GM19324 (cell line): ENCODE measurements around the gene AMZ2.
"Not testable (repeated sequence)": the region's sequence is repeated elsewhere in the genome, so short reads cannot be mapped to it uniquely, and the experiment has no call there.

Source experiments
- ATAC-seq: cut with Tn5 transposase; IDR thresholded peaks from one replicate; pipeline ENCODE4 v1.9.1; 2021; ENCODE audit warnings: mild to moderate bottlenecking, moderate library complexity; ENCODE audit not compliant: unreplicated experiment, low FRiP score

Gene AMZ2

DNA sequence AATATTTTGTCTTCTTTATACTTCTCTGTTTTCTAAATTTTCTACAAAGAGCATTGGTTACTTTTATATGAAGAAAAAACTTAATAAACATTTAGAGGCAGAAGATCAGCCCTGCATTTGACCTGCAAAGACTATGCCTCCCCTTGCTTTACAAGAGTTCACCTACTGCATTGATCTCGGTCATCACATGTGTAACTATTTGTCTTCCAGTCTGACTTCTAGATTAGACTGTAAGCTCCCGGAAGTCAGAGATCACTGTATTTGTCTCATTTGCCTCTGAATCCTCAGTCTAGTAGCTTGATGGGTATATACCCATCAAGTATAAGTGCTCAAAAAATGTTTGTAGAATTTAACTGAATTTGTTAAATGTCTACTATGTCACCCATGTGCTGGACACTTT is 27.7 kb upstream of the AMZ2 start:
- not testable (repeated sequence) for ATAC-seq

DNA sequence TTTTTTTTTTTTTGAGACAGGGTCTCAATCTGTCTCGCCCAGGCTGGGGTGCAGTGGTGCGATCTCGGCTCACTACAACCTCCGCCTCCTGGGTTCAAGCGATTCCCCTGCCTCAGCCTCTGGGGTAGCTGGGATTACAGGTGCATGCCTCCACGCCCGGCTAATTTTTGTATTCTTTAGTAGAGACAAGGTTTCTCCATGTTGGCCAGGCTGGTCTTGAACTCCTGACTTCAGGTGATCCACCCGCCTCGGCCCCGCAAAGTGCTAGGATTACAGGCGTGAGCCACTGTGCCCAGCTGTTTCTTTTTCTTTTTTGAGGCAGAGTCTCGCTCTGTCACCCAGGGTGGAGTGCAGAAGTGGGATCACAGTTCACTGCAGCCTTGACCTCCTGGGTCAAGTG is 27.1 kb upstream of the AMZ2 start:
- ATAC-seq = not testable (repeated sequence)

DNA sequence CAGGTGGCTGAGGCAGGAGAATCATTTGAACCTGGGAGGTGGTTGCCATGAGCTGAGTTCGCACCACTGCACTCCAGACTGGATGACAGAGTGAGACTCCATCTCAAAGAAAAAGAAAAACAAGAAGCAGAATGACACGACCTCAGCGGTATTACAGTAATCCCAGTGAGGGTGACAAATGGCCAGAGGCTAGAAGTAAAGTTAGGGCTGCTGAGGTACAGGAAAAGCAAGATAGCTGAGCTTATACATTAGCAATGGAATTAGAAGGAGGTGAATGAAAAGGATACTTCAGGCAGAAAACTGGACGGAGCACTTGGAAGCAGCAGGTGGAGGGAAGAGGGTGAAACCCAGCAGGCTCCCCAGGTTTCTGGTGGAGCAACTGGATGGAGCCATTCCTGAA is 26.1 kb upstream of the AMZ2 start:
- ATAC-seq = no peak

DNA sequence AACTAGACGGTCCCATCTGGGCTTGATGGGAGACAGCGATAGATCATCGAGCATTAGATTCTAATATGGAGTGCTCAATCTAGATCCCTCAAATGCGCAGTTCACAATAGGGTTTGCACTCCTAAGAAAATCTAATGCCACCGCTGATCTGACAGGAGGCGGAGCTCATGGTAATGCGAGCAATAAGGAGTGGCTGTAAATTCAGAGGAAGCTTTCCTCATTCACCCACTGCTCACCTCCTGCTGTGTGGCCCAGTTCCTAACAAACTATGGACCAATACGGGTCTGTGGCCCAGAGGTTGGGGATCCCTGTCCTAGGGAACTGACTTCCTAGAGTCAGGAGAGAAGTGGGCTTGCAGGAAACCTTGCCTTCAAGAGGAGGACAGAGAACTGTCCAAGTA is 25.2 kb upstream of the AMZ2 start:
- no peak for ATAC-seq

DNA sequence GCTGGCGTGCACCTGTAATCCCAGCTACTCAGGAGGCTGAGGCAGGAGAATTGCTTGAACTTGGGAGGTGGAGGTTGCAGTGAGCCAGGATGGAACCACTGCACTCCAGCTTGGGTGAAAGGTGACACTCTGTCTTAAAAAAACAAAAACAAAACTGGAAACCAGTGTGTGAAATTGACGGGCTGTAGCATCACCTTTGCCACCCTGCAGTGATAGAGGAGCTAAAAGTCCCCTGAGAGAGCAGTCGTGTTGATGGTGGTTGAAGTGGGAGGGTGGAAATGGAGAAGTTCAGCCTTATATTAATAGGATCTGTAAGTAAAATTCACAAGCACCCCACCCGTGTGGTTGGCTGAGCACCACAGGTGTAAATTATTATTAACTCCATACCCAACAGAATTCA is 22.8 kb upstream of the AMZ2 start:
- ATAC-seq = peak; percentile 60

DNA sequence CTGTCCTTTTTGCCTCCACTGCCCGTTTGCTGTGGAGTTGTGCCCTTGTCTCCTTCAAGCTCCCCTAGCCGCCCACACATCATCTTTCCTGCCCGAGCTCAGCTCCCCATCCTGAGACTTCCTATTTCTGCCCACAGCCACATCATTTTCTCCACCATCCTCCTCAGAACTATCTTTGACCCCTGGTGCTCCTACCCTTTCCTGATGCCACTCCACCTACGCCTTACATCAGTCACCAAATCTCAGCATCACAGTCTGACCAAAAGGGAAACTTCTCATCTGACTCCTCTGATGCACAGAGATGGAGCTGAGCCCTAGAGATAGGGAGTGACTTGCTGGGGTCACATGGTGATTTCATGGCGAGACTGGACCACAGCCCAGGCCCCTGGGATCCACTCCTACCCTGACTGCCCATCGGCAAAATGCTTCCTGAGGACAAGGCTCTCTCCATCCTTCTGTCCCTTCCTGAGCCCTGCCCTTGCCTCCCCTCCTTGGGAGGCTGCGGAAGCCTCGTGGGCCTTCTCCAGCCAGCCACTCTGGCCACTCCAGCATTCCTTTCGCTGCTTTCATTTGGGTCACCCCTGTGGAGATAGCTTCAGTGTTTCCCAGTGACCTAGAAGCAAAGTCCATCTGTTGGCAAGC is 19.7 kb upstream of the AMZ2 start:
- ATAC-seq = not testable (repeated sequence)

DNA sequence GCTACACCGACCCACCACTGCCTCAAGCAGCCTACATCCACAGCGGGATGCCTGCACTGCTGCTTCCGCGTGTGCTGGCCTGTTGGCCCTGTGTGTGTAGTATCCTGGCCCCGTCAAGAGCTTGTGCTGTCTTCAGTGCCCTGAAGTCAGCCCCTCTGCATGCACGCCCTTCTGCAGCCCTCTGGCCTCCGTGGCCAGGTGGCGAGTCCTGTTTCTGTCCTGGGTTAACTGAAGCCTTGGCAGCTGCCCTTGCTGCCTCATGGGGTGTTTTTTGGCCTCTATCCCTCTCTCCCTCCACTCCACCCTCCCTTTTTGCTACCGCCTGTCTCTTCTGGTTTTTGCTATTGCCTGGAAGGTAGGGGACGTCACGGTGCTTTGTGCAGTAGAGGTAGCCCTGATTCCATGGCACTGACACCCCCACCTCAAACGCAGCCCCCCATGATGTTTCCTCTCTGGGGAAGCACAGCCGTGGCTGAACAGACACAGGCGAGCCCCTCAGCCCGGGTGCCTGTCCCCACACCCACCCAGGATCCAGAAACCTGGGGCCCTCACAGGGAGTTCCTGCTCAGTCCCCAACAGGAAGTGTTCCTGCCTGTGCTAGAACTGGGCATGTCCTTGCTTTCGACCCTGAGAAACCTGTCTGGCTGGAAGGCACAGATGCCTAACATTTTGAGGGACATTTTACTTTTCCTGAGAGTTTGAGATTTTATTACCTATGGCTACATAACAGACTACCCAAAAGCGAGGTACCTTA is 18.8 kb upstream of the AMZ2 start:
- no peak for ATAC-seq

DNA sequence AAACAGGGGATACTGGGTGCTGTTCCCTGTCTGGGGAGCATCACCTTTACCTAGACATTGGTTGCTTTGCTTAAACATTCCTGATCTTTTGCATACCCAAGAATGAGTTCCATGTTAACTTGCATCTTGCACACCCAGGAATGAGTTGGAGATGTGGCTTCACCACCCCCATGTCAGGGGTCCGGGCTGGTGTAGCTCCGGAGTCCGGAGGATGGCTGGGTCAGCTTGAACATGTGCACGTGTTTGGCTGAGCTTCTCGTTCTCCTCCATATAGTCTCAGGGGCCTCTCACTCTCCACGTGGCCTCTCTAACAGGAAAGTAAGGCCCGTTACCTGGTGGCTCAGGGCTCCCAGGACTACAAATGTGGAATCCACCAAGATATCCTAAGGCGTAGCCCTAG is 18.2 kb upstream of the AMZ2 start:
- no peak for ATAC-seq

DNA sequence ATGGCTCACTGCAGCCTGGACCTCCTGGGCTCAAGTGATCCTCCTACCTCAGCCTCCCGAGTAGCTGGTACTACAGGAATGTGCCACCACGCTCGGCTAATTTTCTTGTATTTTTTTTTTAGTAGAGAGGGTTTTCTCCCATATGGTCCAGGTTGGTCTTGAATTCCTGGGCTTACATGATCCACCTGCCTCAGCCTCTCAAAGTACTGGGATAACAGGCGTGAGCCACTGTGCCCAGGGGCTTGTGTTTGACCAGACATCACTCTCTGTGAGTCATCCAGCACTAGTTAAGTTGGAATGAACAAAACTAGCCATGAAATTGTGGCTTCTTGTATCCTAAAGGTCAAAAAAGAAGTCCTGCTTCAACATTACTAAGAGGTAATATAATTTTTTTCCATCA is 16.7 kb upstream of the AMZ2 start:
- not testable (repeated sequence) for ATAC-seq

DNA sequence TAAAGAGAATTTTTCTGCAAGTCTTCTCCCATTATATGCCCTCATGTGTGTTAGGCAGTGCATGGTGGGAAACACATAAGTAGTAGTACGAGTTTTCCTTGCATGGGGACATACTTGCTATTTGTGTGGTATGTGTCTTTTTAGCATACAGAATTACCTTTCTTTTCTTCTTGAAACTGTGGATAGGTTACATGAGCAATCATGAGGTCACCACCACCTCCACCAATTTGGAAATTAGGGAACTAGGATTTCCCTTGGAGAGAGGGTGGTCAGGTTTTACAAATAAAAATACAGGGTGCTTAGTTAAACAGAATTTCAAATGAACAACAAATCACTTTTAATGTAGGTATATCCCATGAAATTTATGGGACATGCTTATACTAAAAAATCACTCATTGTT is 16.3 kb upstream of the AMZ2 start:
- ATAC-seq = no peak

DNA sequence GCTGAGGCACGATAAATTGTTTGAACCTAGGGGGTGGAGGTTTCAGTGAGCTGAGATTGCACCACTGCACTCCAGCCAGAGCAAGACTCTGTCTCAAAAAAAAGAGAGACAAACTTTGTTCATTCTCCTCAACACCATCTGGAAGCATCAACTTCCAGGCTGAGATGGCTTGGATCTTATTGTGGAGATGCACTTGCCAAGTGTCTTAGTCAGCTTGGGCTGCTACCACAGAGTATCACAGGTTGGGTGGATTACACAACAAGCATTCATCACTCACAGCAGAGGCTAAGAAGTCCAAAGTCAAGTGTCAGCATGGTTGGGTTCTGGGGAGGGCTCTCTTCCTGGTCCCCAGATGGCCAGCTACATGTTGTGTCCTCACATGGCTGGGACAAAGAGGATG is 15.1 kb upstream of the AMZ2 start:
- ATAC-seq = not testable (repeated sequence)

DNA sequence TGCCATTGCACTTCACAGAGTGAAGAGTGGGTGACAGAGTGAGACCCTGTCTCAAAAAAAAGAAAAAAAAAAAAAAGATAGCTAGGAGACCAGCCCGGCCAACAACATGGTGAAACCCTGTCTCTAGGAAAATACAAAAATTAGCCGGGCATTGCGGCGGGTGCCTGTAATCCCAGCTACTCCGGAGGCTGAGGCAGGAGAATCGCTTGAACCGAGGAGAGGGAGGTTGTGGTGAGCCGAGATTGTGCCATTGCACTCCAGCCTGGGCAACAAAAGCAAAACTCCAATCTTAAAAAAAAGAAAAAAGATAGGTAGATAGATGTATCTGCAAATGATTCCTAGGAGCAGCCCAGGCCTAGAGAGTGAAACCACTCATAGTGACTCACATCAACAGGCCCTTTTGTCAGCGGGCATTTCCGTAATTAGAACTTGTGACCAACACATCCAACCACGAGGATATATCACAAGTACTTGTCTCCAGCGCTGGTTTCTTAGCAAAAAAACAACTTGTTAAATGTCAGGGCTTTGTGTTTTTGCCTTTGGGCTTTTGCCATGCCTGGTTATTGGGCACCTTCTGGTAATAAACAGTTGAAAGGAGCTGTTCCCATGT is 13.0 kb upstream of the AMZ2 start:
- not testable (repeated sequence) for ATAC-seq

DNA sequence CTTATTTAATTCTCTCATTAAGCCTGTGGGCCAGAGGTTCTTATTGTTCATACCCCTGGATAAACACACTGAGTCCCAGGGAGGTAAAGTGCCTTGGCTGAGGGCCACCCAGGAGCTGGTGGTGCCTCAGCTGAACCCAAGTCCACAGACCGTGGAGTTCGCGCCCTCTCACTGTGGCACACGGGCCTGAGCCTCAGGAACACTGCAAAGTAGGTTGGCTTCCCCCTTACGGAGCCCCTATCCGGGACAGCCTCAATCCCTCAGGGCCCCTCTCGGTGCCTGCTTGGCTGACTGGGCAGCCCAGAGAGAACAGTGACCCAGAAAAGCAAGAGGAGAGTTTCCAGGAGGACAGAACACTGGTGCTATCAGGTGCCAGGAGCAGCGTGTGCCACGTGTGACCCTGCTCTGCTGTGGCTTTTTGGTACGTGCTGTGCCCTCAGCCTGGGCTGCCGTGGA is 12.5 kb upstream of the AMZ2 start:
- ATAC-seq = not testable (repeated sequence)

DNA sequence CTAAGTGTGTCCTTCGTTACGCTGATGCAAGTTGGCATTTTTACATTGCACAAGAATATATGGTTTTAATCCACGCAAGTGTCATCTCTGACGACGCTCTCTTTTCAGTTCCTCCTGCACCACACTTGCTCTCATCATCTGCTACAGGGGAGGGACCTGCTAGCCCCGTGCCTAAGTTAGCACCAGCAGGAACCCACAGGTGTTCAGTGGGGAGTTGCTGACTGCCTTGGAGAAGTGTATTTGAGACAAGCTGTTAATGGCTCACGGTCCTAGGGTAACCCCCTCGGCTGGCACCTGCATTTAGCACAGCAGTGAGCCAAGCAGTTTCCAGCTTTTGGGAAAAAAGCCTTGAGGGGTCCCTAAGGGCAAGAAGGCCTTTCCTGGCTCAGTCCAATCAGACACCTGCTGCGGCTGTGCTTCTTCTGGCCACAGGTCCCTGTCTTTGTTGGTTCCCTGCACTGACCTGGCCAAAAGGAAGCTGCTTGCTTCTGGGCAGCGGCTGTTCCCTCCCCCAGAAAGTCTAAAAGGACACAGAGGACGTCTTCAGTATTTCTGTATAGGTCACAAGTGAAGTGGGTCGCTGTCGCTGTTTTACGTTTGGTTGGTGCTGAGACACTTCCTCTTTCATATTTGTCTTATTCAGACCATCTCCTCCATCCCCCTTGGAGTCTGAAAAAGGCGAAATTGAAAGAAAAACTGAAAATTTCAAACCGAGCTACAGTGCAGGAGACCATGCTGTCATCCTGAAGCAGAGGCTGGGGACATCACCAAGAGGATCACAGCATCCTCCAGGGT is 10.3 kb upstream of the AMZ2 start:
- peak; percentile 70 for ATAC-seq

DNA sequence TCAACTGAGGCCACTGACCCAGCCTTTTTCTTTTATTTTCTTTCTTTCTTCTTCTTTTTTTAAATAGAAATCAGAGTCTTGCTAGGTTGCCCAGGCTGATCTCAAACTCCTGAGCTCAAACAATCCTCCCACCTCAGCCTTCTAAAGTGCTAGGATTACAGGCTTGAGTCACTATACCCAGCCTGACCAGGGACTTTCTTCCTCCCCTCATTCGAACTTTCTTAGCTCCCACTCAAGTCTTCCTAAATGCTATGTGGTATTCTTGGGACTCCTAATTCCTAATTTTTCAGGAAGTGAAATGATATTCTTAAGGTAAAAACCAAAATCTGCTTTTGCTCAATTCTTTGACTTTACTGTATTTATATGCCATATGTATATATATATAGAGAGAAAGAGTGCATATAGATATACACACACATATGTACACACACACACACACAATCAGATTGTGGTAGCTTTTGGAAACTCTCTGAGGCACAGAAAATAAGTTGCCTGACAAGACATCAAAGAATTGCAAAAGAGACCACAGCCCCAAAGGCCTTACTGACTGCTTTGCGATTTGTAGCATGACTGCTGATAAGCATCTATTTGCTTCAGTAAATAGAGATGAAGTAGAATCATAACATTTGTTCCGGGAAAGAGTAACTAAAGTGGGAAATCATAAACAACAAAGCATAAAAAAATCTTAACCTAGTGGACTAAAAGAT is 9.5 kb upstream of the AMZ2 start:
- no peak for ATAC-seq

DNA sequence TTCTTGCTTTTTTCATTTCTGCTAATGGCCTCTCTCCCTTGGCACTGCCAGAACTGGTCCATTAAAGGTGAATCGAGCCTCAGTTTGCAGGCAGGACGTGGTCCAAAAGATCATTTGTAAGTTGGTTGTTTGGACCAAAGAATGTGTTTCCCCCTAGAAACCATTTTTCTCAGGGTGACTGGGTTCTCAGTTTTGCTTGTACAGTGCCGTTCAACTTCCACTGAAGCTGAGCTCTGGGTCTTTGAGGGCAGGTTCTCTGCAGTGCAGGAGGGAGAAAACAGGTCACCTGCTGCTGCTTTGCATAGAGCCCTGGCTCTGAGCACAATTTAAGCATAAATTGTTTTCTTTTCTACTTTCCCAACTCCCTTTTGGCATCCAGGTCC is 9.0 kb upstream of the AMZ2 start:
- peak; percentile 37 for ATAC-seq

DNA sequence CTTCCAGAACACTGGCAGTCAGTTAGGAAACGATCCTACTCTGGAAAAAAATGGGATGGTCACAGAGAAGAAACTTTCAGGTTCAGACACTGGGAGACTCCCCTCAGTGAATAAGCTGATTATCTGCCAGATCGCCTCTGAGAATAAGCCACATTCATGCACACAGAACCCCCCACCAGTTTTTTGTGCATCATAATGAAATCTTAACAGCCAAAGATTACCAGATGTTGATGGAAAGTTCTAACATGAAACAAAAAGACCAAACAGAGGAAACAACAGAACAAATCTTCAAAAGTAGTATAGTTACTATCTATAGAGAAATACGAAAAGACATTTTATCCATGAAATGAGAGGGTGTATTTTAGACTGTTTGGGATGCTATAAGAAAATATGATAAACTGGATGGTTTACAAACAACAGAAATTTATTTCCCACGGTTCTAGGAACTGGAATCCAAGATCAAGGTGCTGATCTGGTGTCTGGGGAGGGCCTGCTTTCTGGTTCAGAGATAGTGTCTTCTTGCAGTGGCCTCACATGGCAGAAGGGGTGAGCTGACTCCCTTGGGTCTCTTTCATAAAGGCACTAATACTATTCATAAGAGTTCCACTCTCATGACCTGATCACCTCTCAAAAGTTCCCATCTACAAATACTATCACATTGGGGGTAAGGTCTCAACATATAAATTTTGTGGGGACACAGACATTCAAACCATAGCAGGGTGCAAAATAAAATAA is 8.0 kb upstream of the AMZ2 start:
- no peak for ATAC-seq

DNA sequence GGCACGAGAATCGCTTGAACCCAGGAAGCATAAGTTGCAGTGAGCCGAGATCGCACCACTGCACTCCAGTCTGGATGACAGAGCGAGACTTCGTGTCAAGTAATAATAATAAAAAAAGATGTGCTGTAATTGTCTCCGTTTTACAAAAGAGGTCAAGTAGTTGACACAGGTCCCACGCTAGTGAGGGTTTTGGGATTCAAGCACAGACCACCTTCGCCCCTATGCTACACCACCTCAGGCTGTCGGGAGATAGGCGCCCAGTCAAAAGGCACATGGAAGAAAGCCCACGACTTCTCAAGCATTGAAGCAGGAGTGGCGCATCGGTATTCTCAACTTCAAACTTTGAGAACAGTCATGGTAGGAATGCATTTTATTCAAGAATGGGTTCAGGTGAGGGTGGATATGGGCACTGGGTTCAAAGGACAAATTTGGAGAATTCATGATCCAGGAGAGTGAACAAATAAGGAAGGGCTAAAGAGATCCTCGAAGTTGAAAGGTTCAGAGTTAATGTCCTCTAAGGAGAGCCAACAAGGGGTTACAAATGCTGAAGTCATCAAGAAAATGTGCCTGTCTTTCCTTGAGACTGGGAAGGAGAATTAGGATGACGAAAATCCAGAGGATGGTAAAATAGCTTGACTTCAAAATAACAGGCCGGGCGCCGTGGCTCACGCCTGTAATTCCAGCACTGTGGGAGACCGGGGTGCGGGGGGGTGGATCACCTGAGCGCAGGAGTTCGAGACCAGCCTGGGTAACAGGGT is 1.4 kb upstream of the AMZ2 start:
- ATAC-seq = no peak

DNA sequence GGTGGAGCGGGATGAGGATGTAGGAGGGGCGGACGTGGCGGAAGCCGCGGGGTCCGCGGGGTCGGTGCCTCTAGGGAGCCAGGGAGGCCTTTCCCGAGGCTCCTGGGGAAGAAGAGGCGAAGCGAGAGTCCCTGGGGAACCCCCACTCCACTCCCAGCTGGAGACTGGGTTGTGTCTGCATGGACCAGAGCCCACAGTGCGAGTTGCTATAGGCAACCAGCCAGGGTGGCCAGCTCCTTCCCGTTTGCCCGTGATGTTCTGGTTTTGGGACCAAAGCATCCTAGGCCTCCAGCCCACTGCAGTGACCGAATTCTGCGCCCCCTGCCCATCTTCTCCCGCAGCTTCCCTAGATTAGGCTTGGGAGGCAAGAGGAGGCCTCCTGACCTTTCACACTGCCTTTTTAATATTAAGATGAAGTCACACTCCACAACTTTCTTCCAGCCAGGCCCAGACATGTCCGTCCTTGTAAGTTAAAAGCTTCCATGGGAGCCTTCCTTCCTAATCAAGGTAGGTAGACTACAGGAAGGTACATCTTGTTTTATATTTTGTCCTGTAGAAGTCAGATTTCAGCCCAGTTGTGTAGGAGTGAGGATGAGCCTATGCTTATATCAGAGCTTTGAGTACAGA is 469 bp downstream of the AMZ2 start:
- no peak for ATAC-seq
